GM18873 (cell line): Measurements from ENCODE around the gene IGLL5.
"Not testable (repeated sequence)": the region's sequence is repeated elsewhere in the genome, so short reads cannot be mapped to it uniquely, and the experiment has no call there.

ENCODE experiments used
- ATAC-seq: cut with Tn5 transposase; IDR thresholded peaks from one replicate; pipeline ENCODE4 v1.9.1; 2021; ENCODE audit warnings: mild to moderate bottlenecking, moderate library complexity, moderate number of reproducible peaks; ENCODE audit not compliant: unreplicated experiment, low FRiP score

IGLL5 gene

GRCh38 chr22:22898411-22898950 lies 10.9 kb downstream of the IGLL5 start:
- ATAC-seq = not testable (repeated sequence)

- not testable (repeated sequence) for ATAC-seq
Observed at GRCh38 chr22:22899342-22900080, 11.9 kb downstream of the IGLL5 start.

GRCh38 chr22:22900527-22901205 lies 13.1 kb downstream of the IGLL5 start:
- ATAC-seq = not testable (repeated sequence)

GRCh38 chr22:22901578-22902218 lies 14.1 kb downstream of the IGLL5 start:
- peak; percentile 44 for ATAC-seq

GRCh38 chr22:22902247-22903001 lies 14.8 kb downstream of the IGLL5 start:
- ATAC-seq = peak; percentile 24

- no peak for ATAC-seq
Observed at GRCh38 chr22:22903355-22903777, 15.8 kb downstream of the IGLL5 start.

GRCh38 chr22:22903781-22904192 lies 16.2 kb downstream of the IGLL5 start:
- ATAC-seq = not testable (repeated sequence)

GRCh38 chr22:22904736-22905135 lies 17.1 kb downstream of the IGLL5 start:
- not testable (repeated sequence) for ATAC-seq

GRCh38 chr22:22906391-22906790 lies 18.8 kb downstream of the IGLL5 start:
- ATAC-seq = not testable (repeated sequence)

GRCh38 chr22:22906907-22907550 lies 19.4 kb downstream of the IGLL5 start:
- ATAC-seq = no peak

GRCh38 chr22:22907551-22908494 lies 20.2 kb downstream of the IGLL5 start:
- ATAC-seq = no peak

GRCh38 chr22:22908495-22908861 lies 20.9 kb downstream of the IGLL5 start:
- ATAC-seq = no peak

- ATAC-seq = no peak
Observed at GRCh38 chr22:22908941-22909604, 21.5 kb downstream of the IGLL5 start.

- ATAC-seq = no peak
Observed at GRCh38 chr22:22909605-22910271, 22.1 kb downstream of the IGLL5 start.

GRCh38 chr22:22910272-22911240 lies 22.9 kb downstream of the IGLL5 start:
- no peak for ATAC-seq

- ATAC-seq = no peak
Observed at GRCh38 chr22:22911327-22912134, 23.9 kb downstream of the IGLL5 start.
